GM19324 (cell line): ENCODE results near the gene ABHD17B.
"Not testable (repeated sequence)": the region's sequence is repeated elsewhere in the genome, so short reads cannot be mapped to it uniquely, and the experiment has no call there.

ENCODE experiments used
- ATAC-seq: cut with Tn5 transposase; IDR thresholded peaks from one replicate; pipeline ENCODE4 v1.9.1; 2021; ENCODE audit warnings: mild to moderate bottlenecking, moderate library complexity; ENCODE audit not compliant: unreplicated experiment, low FRiP score

ABHD17B gene

DNA sequence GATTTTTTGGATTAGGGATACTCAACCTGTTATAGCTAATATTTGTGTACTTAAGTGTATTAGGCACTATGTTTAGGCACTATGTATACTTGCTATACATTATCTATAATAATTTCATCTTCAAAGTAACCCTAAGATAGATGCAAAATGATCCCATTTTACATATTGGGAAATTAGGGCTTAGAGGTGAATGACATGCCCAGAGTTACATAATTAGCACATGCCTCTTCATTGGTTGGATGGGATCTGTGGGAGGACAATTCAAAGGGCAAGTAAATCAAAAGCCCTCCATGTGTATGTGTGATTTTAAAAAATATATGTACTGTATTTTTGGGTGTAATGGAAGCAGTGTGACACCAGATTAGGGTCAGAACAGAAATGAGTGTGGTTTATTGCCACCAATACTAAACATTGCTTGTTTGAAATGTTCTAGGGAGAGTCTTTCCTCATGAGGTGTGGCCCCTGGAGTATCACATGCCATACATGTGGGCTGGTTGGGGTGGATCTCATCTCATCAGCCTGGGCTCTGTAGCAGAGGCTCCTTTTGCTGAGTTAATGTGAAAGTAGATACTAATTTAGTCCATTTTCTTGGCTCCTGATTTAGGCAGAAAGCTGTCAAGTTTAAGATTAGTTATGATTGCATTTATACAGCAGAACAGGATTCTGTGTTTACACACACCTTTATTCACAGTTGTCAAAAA is 6.0 kb upstream of the ABHD17B start:
- no peak for ATAC-seq

- ATAC-seq = no peak
These were observed 4.5 kb upstream of the ABHD17B start for GRCh38 chr9:71915495-71915894.

- no peak for ATAC-seq
These were observed 929 bp upstream of the ABHD17B start for GRCh38 chr9:71911908-71912335.

DNA sequence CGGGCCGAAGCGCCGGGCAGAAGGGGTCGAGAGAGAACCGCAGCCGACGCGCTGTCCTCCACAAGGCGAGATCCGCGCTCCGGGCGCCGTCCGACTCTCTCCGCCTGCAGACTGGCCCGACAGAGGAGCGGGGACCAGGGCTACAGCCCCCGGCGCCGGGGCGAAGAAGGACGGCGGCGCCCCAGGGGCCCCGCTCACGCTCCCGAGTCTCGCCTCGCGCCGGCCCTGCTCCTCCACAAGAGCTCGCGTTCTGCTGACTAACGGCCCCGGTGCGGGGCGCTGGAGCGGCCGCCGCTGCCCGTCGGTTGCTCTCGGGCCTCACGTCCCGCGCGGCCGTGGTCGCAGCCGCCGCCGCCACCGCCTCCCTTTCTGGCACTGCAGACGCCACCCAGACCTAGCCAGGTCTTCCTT is 338 bp downstream of the ABHD17B start:
- ATAC-seq = peak; percentile 23

- peak; percentile 14 for ATAC-seq
These were observed 925 bp downstream of the ABHD17B start for GRCh38 chr9:71909887-71910649.

DNA sequence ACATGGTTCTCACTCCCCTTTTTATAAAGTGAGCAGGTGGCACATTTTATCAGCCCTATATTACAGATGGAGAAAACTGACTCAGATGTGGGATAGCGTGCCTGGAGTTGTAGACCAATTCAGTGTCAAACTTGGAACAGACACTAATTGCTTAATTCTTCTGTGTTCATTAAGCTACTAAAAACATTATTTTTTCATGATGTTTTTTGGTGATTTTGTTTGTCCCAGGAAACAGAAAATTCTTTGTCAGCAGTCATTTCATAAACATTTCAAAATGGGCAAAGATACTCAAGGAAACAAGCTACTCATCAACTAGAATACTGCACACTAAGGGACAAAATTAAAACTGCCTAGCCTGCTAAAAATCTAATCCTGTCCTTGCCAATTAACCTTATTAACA is 2.2 kb downstream of the ABHD17B start:
- ATAC-seq = no peak

GRCh38 chr9:71904076-71904475 is 6.9 kb downstream of the ABHD17B start:
- no peak for ATAC-seq

DNA sequence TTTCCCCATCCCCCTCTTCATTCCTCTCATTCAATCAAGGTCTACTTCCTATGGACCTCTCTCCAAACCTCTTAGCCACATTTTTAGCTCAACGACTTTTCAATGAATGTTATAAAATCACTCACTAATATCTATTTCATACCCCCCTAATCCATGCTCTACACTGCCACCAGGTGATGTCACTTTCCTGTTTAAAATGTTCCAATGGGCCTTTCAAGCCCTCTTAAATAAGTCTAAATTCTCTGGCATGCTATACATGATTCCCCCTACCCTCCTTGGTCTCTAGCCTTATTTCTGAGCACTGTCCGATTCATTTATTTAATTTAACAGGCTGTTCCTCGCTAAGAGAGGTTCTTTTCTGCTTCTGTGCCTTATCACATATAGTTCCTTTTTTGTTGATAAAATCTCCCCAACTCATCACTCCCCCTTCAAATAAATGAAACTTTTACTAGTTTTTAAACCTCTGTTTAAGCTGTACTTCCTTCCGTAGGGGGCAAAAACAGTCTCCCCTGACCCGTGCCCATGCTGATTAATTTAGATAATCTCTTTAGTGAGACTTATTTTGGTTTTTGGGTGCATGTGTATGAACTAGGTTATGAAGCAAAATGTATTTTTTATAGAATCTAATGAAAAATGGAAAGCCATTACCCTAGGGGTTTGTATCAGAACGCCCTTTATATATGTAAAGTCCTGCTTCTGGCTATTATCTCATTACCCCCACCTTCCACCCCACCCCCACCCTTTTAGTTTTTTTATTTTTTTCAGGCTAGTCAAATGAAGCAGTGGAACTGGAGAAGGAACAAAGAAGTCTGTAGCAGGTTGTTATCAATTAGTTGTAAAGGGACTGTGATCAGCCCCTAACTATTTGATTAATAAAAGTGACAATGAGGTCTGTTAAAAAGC is 9.0 kb downstream of the ABHD17B start:
- no peak for ATAC-seq

- not testable (repeated sequence) for ATAC-seq
These were observed 12.2 kb downstream of the ABHD17B start for GRCh38 chr9:71898756-71899155.

DNA sequence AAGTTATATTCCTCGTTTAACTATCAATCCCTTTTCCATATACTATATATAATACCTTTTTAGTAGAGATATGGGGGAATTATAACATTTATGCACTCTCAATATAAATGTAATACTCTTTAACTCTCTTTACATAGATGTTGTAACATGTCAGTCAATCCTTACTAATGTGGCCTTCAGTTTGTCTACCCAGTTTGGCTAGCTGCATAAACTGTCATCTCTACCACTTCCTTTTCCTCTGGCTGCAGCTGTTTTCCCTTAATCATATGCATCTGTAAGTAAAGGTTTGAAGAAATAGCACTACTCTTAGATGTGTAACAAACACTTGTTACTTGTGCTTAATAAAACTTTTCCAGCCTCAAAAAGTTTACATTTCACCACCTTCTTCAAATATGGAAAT is 13.4 kb downstream of the ABHD17B start:
- peak; percentile 36 for ATAC-seq

DNA sequence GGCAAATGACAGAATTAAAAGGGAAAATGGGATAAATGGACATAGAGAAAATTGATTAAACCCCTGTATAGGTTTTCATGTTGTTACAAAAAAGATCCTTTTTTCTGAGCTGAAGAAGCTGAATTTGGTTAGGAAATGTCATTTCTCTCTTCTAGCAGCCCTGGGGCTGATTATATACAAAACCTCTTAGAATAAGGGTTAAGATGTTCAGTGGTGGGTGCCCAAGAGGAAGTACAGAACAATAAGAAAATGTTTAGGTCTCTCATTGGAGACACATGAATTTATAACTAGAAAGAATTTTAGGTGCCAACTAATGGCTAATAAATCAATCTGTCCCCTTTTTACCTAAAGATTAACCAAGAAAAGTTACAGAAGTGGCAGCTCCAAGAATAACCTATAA is 14.2 kb downstream of the ABHD17B start:
- ATAC-seq = no peak

- no peak for ATAC-seq
These were observed 15.0 kb downstream of the ABHD17B start for GRCh38 chr9:71895955-71896354.

- ATAC-seq = no peak
These were observed 15.9 kb downstream of the ABHD17B start for GRCh38 chr9:71895117-71895516.

DNA sequence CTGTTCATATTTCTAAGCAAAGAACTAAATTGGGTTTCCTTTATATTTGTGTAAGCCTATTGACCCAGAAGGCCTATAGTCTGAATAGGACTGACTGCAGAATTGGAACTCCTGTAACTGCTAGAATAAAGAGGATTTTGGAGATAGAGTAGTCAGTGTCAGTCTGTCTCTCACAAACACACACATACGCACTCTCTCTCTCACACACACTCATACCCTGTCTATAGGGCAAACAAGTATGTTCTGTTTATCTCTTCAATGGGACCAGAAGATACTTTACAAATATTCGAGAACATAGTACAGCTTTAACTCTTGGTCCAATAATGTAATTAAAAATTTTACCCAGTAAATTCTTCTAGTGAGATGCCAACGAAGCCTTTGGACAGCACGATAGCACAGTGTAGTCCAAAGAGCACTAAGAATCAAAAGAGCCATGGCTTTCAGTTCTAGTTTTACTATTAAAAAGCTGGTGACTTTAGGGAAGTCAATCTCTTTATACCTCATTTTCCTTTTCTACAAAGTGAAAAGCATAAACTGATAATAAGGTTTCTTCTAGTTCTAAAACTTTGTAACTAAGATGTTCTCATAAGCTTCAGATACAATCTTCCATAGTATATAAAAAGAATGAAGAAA is 19.3 kb downstream of the ABHD17B start:
- peak; percentile 40 for ATAC-seq

DNA sequence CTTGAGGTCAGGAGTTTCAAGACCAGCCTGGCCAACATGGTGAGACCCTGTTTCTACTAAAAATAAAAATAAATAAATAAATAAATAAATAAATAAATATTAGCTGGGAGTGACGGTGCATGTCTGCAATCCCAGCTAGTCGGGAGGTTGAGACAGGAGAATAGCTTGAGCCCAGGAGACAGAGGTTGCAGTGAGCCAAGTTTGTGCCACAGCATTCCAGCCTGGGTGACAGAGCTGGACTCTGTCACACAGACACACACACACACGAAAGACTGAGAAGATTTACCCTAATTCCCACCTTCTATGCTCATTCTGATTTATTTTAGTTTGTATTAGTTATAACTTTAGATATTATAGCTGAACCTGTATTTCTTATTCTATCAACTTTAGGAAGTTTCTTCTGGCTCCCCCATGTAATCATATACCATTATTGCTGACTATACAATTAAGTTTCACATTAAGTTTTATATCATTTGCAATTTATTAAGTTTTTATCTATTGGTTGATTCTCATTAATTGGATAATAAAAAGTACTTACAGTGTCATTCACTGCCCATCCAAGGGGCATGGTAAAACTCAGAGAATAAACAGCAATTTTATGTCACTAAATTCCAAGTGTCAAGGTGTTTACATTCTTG is 20.8 kb downstream of the ABHD17B start:
- no peak for ATAC-seq

- no peak for ATAC-seq
These were observed 23.6 kb downstream of the ABHD17B start for GRCh38 chr9:71887362-71887761.

- ATAC-seq = no peak
These were observed 24.5 kb downstream of the ABHD17B start for GRCh38 chr9:71886541-71886940.

DNA sequence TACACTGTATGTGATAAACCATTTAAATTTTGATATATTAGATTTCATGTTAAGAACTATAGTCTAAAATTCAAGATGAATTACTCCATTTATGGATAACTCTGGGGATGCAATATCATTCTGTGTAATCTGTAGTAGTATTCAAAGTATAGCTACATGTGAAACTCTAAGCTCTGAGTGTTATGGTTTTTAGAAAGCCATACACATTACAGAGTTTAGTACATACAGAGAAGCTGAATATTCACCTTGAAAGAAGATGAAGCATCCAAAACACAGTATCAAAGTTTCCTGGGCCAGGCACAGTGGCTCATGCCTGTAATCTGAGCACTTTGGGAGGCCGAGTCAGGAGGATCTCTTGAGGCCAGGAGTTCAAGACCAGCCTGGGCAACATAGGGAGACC is 25.0 kb downstream of the ABHD17B start:
- ATAC-seq = no peak

DNA sequence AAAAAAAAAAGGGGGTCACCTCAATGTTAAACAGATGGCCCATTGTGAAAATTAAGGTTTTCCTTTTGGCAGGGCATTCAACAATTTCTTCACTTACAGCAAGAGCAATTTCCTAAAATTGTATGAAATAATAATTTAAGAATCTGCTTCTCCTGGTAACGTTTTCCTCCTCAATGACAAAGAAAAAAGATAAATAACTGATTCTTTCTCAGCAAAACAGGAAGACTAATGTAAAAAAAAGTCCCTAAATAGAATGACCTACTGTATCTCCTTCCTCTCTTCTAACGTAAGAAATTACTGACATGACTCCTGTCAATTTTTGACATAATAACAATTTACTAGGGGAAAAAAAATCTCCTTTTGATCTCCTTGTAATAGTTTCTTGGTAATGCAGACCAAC is 25.5 kb downstream of the ABHD17B start:
- ATAC-seq = no peak

- ATAC-seq = no peak
These were observed 27.0 kb downstream of the ABHD17B start for GRCh38 chr9:71884005-71884404.
